HEK293 (cell line): Measurements from ENCODE around the gene OR2AT4.

Experiments used
- ZBTB8A ChIP-seq: fragments of 450-650 bp; formaldehyde crosslinking; IDR thresholded peaks from 2 replicates; pipeline ENCODE4 v1.5.1; 2016; ENCODE audit warnings: missing biosample characterization, missing genetic modification characterization
- ZNF133 ChIP-seq: fragments of 450-650 bp; formaldehyde crosslinking; IDR thresholded peaks from 2 replicates; pipeline ENCODE4 v1.5.1; 2016; ENCODE audit warnings: missing biosample characterization, missing genetic modification characterization
- ZNF324 ChIP-seq: fragments of 450-650 bp; formaldehyde crosslinking; IDR thresholded peaks from 2 replicates; pipeline ENCODE4 v1.5.1; 2016; ENCODE audit warnings: missing biosample characterization, missing genetic modification characterization

DNA sequence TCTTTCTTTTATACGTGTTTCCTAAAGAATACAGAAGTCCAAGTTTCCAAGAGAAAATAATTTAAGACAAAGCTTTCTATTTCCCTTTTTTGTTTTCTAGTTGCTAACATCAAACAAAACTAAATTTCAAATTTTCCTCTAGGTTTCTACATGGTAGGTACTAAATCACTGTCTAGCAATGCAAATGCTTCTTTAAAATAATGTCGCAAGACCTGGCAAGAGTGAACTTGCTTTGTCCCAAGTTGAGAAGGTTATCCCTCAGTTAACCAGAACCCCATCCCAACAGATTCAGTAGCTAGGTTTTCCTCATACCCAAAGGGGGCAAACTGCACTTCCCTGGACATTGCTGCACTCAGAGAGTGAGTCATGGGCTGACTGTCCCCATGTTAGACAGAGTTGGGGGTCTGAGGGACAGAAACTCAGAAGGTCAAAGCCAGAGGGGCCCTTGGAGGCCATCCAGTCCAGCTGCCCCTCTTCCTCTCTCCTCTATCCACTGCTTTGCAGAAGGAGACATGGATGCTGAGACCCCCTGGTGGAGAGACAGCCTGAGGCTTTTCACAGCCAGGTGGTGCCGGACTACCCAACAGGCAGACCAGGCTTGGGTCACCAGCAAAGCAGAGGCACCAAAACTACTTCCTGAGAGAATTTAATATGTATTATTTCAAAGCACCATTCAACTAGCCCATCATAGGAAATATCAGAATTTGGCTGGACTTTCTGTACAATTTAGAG is 23.1 kb downstream of the OR2AT4 start:
- TF ChIP-seq ZNF324: no peak
- TF ChIP-seq ZBTB8A (tag by site-specific recombination): no peak
- TF ChIP-seq ZNF133: no peak
